Measurements from ENCODE around the gene ANKS6. TPM values are rescaled to one million over a fixed set of nuclear protein-coding genes. Genes with fewer than 3 reads are reported as not detected.
A peak's percentile ranks its signal among the peaks of the same experiment; 100 is the strongest.

ANKS6 gene
- total and polyA plus RNA-seq, 9 of the 15 experiments (the other 6 are each of a cell fraction or from before 2014, with no cell fraction given), result 9.9 to 74.5 (median 36.9) TPM

GRCh38 chr9:98811051-98811650 is 14.8 kb upstream of the ANKS6 start:
- ATAC-seq, result no peak
- H3K4me1 ChIP-seq (replicated peaks in 1 of 2; ENCODE audit: control insufficient read depth in 2 of 2, insufficient read depth in 2 of 2, low read length in 2 of 2), result peaks cover 31 to 38% of the 10 kb centered on the region in 2 experiments
- 35% methylated on average over 2 of the region's 2 CpGs for WGBS (ENCODE audit: insufficient coverage, low coverage, missing lambda C conversion rate)
- TF ChIP-seq HMBOX1 (IDR thresholded peaks at IDR 0.05) (peak; percentile 29; the same call in 1 of the 2 replicates), ZKSCAN1 (IDR thresholded peaks at IDR 0.05; ENCODE audit: low read depth, low read length) (no peak), HNRNPUL1 (IDR thresholded peaks at IDR 0.05; ENCODE audit: low read length) (no peak), ZBTB12 (CRISPR knock-in tag; IDR thresholded peaks at IDR 0.05) (no peak), SP1 (CRISPR knock-in tag; IDR thresholded peaks at IDR 0.05) (no peak), HNRNPL (IDR thresholded peaks at IDR 0.05; ENCODE audit: low read depth, low read length) (no peak), RFX5 (IDR thresholded peaks at IDR 0.05; ENCODE audit: low read depth, low read length) (no peak), CTCF (IDR thresholded peaks at IDR 0.05 in 2 of 3, conservative IDR thresholded peaks at IDR 0.05 in 1 of 3; ENCODE audit: insufficient read depth in 2 of 3, low read depth in 1 of 3, low read length in 3 of 3) (no peak), LEF1 (IDR thresholded peaks at IDR 0.05) (no peak), BACH1 (tag; IDR thresholded peaks at IDR 0.05) (no peak), ZNF655 (CRISPR knock-in tag; IDR thresholded peaks at IDR 0.05) (no peak)
- TF ChIP-seq, protein P1, sequence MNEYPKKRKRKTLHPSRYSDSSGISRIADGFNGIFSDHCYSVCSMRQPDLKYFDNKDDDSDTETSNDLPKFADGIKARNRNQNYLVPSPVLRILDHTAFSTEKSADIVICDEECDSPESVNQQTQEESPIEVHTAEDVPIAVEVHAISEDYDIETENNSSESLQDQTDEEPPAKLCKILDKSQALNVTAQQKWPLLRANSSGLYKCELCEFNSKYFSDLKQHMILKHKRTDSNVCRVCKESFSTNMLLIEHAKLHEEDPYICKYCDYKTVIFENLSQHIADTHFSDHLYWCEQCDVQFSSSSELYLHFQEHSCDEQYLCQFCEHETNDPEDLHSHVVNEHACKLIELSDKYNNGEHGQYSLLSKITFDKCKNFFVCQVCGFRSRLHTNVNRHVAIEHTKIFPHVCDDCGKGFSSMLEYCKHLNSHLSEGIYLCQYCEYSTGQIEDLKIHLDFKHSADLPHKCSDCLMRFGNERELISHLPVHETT (CRISPR knock-in tag; conservative IDR thresholded peaks at IDR 0.05 in 1 of 2, IDR thresholded peaks at IDR 0.05 in 1 of 2), result no peak
- TF ChIP-seq, protein P2, sequence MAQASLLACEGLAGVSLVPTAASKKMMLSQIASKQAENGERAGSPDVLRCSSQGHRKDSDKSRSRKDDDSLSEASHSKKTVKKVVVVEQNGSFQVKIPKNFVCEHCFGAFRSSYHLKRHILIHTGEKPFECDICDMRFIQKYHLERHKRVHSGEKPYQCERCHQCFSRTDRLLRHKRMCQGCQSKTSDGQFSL (CRISPR knock-in tag; IDR thresholded peaks at IDR 0.05), result no peak
- TF ChIP-seq, protein P2 (tag; IDR thresholded peaks at IDR 0.05), result no peak

More at GRCh38 chr9:98811051-98811650, 14.8 kb upstream of the ANKS6 start:
- no peaks in the 10 kb centered on the region for H3K27me3 ChIP-seq (ENCODE audit: control insufficient read depth in 2 of 2, insufficient read depth in 2 of 2, low read length in 2 of 2)
- no peak overlapping the region for H2AFZ ChIP-seq (ENCODE audit: low read depth, low read length)
- no peaks in the 10 kb centered on the region for H4K20me1 ChIP-seq (replicated peaks; ENCODE audit: control insufficient read depth, insufficient read depth, low read length)
- BruUV-seq (replicated peaks), result no TSS peak
- H3K79me2 ChIP-seq (ENCODE audit: control insufficient read depth, insufficient read depth, low read length), result peaks cover 47% of the 10 kb centered on the region
- H3K9ac ChIP-seq (ENCODE audit: insufficient read depth in 1 of 2, low read depth in 2 of 2, low read length in 2 of 2), result peak overlapping the region in 1 of 2 experiments; percentile 6; a peak in 1 of 4 replicates
- POLR2A ChIA-PET, result interaction anchor here (0.6 to 0.7 kb wide), 2 partner anchors 11 to 144 kb away, joined by 3 to 5 read pairs; no protein-coding TSS in a partner anchor
- in situ Hi-C loops (cut with MboI), result no loop called here
- intact Hi-C loops (cut with micrococcal nuclease), result no loop called here
- CTCF ChIA-PET (ENCODE audit: low intra/inter-chr PET ratio), result no interaction called here
- peak overlapping the region; percentile 59; the same call in 2 of the 3 replicates for H3K27ac ChIP-seq (ENCODE audit: extremely low read depth, low read depth, low read length)
- no peak overlapping the region for H3K4me2 ChIP-seq (ENCODE audit: insufficient read depth, low read length)
- no peak for DNase-seq (ENCODE audit: extremely low read depth in 1 of 4, low spot score in 3 of 4)
- peaks cover 2% of the 10 kb centered on the region; the same call in 1 of the 2 replicates for H3K9me3 ChIP-seq (replicated peaks; ENCODE audit: control insufficient read depth, insufficient read depth, low read depth, low read length)
- peaks cover 16% of the 10 kb centered on the region; the same call in 2 of the 3 replicates for H3K36me3 ChIP-seq (ENCODE audit: control insufficient read depth, insufficient read depth, low read length)
- no peaks in the 10 kb centered on the region for H3K9me1 ChIP-seq (ENCODE audit: control insufficient read depth, insufficient read depth, low read length)
- H3K4me3 ChIP-seq, result no peak overlapping the region
- no peak for FAIRE-seq

Measured in K562 (cell line).